Measurements from ENCODE around the gene GOLGA6D.
A peak's percentile ranks its signal among the peaks of the same experiment; 100 is the strongest.
"Not testable (repeated sequence)": the region's sequence is repeated elsewhere in the genome, so short reads cannot be mapped to it uniquely, and the experiment has no call there.

The GOLGA6D gene

GRCh38 chr15:75327005-75327404 lies 44.4 kb downstream of the GOLGA6D start:
- Histone ChIP-seq H3K4me3 (no peak overlapping the region), H3K27ac (no peak overlapping the region)

- Histone ChIP-seq H3K27ac (no peak overlapping the region), H3K4me3 (no peak overlapping the region)
Observed at GRCh38 chr15:75327491-75327890, 44.9 kb downstream of the GOLGA6D start.

- H3K27ac ChIP-seq, result no peak overlapping the region
Observed at GRCh38 chr15:75328493-75329314, 46.1 kb downstream of the GOLGA6D start.

GRCh38 chr15:75329571-75329970 lies 46.9 kb downstream of the GOLGA6D start:
- no peak overlapping the region for H3K4me3 ChIP-seq
- no peak overlapping the region for H3K27ac ChIP-seq

More at GRCh38 chr15:75328493-75329314, 46.1 kb downstream of the GOLGA6D start:
- H3K4me3 ChIP-seq, result no peak overlapping the region

GRCh38 chr15:75332093-75332492 lies 49.5 kb downstream of the GOLGA6D start:
- H3K27ac ChIP-seq, H3K4me3 ChIP-seq: not testable (repeated sequence)

GRCh38 chr15:75333654-75334419 lies 51.2 kb downstream of the GOLGA6D start:
- not testable (repeated sequence) for H3K4me3 ChIP-seq, H3K27ac ChIP-seq

GRCh38 chr15:75335313-75335704 lies 52.7 kb downstream of the GOLGA6D start:
- Histone ChIP-seq H3K27ac (peak overlapping the region in 16 of 21 experiments; percentile 67 to 89 (median 82)), H3K4me3 (peak overlapping the region; percentile 62 to 94 (median 71))

GRCh38 chr15:75335705-75336355 lies 53.2 kb downstream of the GOLGA6D start, which contains the start of gene COMMD4:
Gene COMMD4, plus strand, starts transcription at chr15:75336063. Its CDS starts 27 bp downstream, at chr15:75336090.
- Histone ChIP-seq H3K4me3 (peak within 1 kb of the TSS; percentile 62 to 94 (median 71)), H3K27ac (peak within 1 kb of the TSS; percentile 20 to 89 (median 79))

GRCh38 chr15:75338661-75339240 lies 56.1 kb downstream of the GOLGA6D start:
- no peak overlapping the region for H3K27ac ChIP-seq
- H3K4me3 ChIP-seq, result no peak overlapping the region

GRCh38 chr15:75339531-75340240 lies 57.1 kb downstream of the GOLGA6D start:
- Histone ChIP-seq H3K27ac (no peak overlapping the region), H3K4me3 (no peak overlapping the region)

GRCh38 chr15:75342221-75342620 lies 59.6 kb downstream of the GOLGA6D start:
- H3K27ac ChIP-seq, result no peak overlapping the region
- H3K4me3 ChIP-seq, result no peak overlapping the region

GRCh38 chr15:75343953-75344352 lies 61.3 kb downstream of the GOLGA6D start:
- H3K4me3 ChIP-seq, H3K27ac ChIP-seq: not testable (repeated sequence)
